Measurements from ENCODE around the gene UBE2O. TPM values are rescaled to one million over a fixed set of nuclear protein-coding genes. Genes with fewer than 3 reads are reported as not detected.

The UBE2O gene
- total RNA-seq, 2 experiments from 2014 or later, result 43.4 to 79.6 TPM

DNA sequence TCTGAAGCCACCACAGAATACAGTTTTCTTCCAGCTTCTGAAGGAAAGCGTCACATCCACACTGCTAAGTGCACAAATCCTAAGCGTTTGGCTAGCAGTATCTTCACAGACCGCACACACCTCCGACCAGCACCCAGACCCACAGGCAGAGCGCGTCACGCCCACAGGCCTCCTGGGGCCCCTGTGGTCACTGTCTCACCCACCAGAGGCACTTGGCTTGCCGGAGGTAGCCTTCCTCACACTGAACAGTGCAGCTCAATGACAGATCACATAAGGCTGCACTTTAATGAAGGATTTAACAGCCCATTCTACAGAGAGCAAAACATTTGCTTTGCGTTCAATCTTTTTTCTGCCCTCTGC, 47.4 kb downstream of the UBE2O start:
- ChIA-PET POLR2A (interaction anchor here (0.7 to 1.2 kb wide), 4 partner anchors 21 to 97 kb away, joined by 3 to 14 read pairs (median 3); no protein-coding TSS in a partner anchor), CTCF (ENCODE audit: unreplicated experiment) (interaction anchor here (0.9 to 1.0 kb wide), 2 partner anchors 53 to 97 kb away, joined by 4 to 7 read pairs; no protein-coding TSS in a partner anchor)
- intact Hi-C loops (cut with micrococcal nuclease; ENCODE audit: unreplicated experiment), result loop anchor here (5.0 kb wide), 1 partner anchor 142 kb away; no protein-coding TSS in a partner anchor
- Histone ChIP-seq H3K4me3 (ENCODE audit: low read depth, low read length, poor library complexity, severe bottlenecking) (no peak overlapping the region), H2AFZ (ENCODE audit: low read length) (no peak overlapping the region), H3K4me1 (ENCODE audit: insufficient read depth, low read length, poor library complexity, severe bottlenecking) (peaks cover 39% of the 10 kb centered on the region), H3K36me3 (ENCODE audit: insufficient read depth, low read length) (peaks cover 67% of the 10 kb centered on the region), H3K79me2 (ENCODE audit: insufficient read depth, low read depth, low read length) (peaks cover 29% of the 10 kb centered on the region; the same call in 1 of the 2 replicates), H4K20me1 (ENCODE audit: insufficient read depth, low read length) (peaks cover 9% of the 10 kb centered on the region; the same call in 1 of the 2 replicates), H3K9me2 (ENCODE audit: insufficient read depth, low read length) (no peaks in the 10 kb centered on the region), H3K27ac (ENCODE audit: low read depth, low read length, poor library complexity, severe bottlenecking) (peak overlapping the region; percentile 15), H3K9me3 (ENCODE audit: low read length) (no peaks in the 10 kb centered on the region), H3K4me2 (ENCODE audit: low read length) (peak overlapping the region; percentile 52; the same call in 1 of the 2 replicates)
- no TSS peak for BruUV-seq (replicated peaks)
- no peak for DNase-seq (ENCODE audit: low spot score)
- TF ChIP-seq, protein P1, sequence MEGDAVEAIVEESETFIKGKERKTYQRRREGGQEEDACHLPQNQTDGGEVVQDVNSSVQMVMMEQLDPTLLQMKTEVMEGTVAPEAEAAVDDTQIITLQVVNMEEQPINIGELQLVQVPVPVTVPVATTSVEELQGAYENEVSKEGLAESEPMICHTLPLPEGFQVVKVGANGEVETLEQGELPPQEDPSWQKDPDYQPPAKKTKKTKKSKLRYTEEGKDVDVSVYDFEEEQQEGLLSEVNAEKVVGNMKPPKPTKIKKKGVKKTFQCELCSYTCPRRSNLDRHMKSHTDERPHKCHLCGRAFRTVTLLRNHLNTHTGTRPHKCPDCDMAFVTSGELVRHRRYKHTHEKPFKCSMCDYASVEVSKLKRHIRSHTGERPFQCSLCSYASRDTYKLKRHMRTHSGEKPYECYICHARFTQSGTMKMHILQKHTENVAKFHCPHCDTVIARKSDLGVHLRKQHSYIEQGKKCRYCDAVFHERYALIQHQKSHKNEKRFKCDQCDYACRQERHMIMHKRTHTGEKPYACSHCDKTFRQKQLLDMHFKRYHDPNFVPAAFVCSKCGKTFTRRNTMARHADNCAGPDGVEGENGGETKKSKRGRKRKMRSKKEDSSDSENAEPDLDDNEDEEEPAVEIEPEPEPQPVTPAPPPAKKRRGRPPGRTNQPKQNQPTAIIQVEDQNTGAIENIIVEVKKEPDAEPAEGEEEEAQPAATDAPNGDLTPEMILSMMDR (conservative IDR thresholded peaks at IDR 0.05; ENCODE audit: low read length), result no peak
- no peak for TF ChIP-seq EZH2phosphoT487 (IDR thresholded peaks at IDR 0.05; ENCODE audit: borderline replicate concordance, low read depth, low read length)

- H2AFZ ChIP-seq (ENCODE audit: low read length), result no peak overlapping the region
- intact Hi-C loops (cut with micrococcal nuclease; ENCODE audit: unreplicated experiment), result loop anchor here (5.0 kb wide), 1 partner anchor 142 kb away; no protein-coding TSS in a partner anchor
- no peak for TF ChIP-seq EZH2phosphoT487 (IDR thresholded peaks at IDR 0.05; ENCODE audit: borderline replicate concordance, low read depth, low read length)
- TF ChIP-seq, protein P1 (conservative IDR thresholded peaks at IDR 0.05; ENCODE audit: low read length), result no peak
- ChIA-PET POLR2A (interaction anchor here (0.7 to 1.2 kb wide), 3 partner anchors 20 to 54 kb away, joined by 3 read pairs; no protein-coding TSS in a partner anchor), CTCF (ENCODE audit: unreplicated experiment) (interaction anchor here (1.0 kb wide), 1 partner anchor 54 kb away, joined by 7 read pairs; no protein-coding TSS in a partner anchor)
- H3K9me3 ChIP-seq (ENCODE audit: low read length), result no peaks in the 10 kb centered on the region
- peaks cover 38% of the 10 kb centered on the region for H3K4me1 ChIP-seq (ENCODE audit: insufficient read depth, low read length, poor library complexity, severe bottlenecking)
- H3K4me3 ChIP-seq (ENCODE audit: low read depth, low read length, poor library complexity, severe bottlenecking), result no peak overlapping the region
- DNase-seq (ENCODE audit: low spot score), result no peak
- peaks cover 69% of the 10 kb centered on the region for H3K36me3 ChIP-seq (ENCODE audit: insufficient read depth, low read length)
- peaks cover 9% of the 10 kb centered on the region; the same call in 1 of the 2 replicates for H4K20me1 ChIP-seq (ENCODE audit: insufficient read depth, low read length)
- BruUV-seq (replicated peaks), result no TSS peak
- H3K27ac ChIP-seq (ENCODE audit: low read depth, low read length, poor library complexity, severe bottlenecking), result no peak overlapping the region
- H3K79me2 ChIP-seq (ENCODE audit: insufficient read depth, low read depth, low read length), result peaks cover 29% of the 10 kb centered on the region; the same call in 1 of the 2 replicates
- no peaks in the 10 kb centered on the region for H3K9me2 ChIP-seq (ENCODE audit: insufficient read depth, low read length)
- H3K4me2 ChIP-seq (ENCODE audit: low read length), result no peak overlapping the region
Measured at GRCh38 chr17:76404976-76405563, 47.9 kb downstream of the UBE2O start.

- Histone ChIP-seq H3K9me2 (ENCODE audit: insufficient read depth, low read length) (no peaks in the 10 kb centered on the region), H2AFZ (ENCODE audit: low read length) (no peak overlapping the region), H3K79me2 (ENCODE audit: insufficient read depth, low read depth, low read length) (peaks cover 29% of the 10 kb centered on the region; the same call in 1 of the 2 replicates), H4K20me1 (ENCODE audit: insufficient read depth, low read length) (peaks cover 9% of the 10 kb centered on the region; the same call in 1 of the 2 replicates), H3K36me3 (ENCODE audit: insufficient read depth, low read length) (peaks cover 71% of the 10 kb centered on the region), H3K27ac (ENCODE audit: low read depth, low read length, poor library complexity, severe bottlenecking) (no peak overlapping the region), H3K4me1 (ENCODE audit: insufficient read depth, low read length, poor library complexity, severe bottlenecking) (peaks cover 38% of the 10 kb centered on the region), H3K9me3 (ENCODE audit: low read length) (no peaks in the 10 kb centered on the region), H3K4me2 (ENCODE audit: low read length) (no peak overlapping the region), H3K4me3 (ENCODE audit: low read depth, low read length, poor library complexity, severe bottlenecking) (no peak overlapping the region)
- TF ChIP-seq, protein P1 (conservative IDR thresholded peaks at IDR 0.05; ENCODE audit: low read length), result no peak
- no peak for TF ChIP-seq EZH2phosphoT487 (IDR thresholded peaks at IDR 0.05; ENCODE audit: borderline replicate concordance, low read depth, low read length)
- intact Hi-C loops (cut with micrococcal nuclease; ENCODE audit: unreplicated experiment), result no loop called here
- CTCF ChIA-PET (ENCODE audit: unreplicated experiment), result no interaction called here
- POLR2A ChIA-PET, result interaction anchor here (0.6 to 1.6 kb wide), 2 partner anchors 50 to 89 kb away, joined by 3 to 5 read pairs; partner anchors contain the start of gene PRPSAP1
- no TSS peak for BruUV-seq (replicated peaks)
- DNase-seq (ENCODE audit: low spot score), result no peak
Measured at GRCh38 chr17:76404256-76404655, 48.7 kb downstream of the UBE2O start.
